ENCODE results near the gene SAPCD2.

GRCh38 chr9:137028263-137029057 lies 41.9 kb downstream of the SAPCD2 start:
- TF ChIP-seq HDAC2 (IDR thresholded peaks at IDR 0.05; ENCODE audit: borderline replicate concordance in 1 of 2, low read depth in 2 of 2, low read length in 2 of 2) = no peak
- TF ChIP-seq CTCF (IDR thresholded peaks at IDR 0.05; ENCODE audit: control extremely low read depth in 1 of 3, insufficient read depth in 1 of 3, low read depth in 1 of 3, low read length in 3 of 3) = peak in 2 of 3 experiments; percentile 44 to 53; a peak in 3 of 4 replicates
- no peak for TF ChIP-seq GTF2F1 (IDR thresholded peaks at IDR 0.05; ENCODE audit: borderline replicate concordance, low read depth, low read length)
- TF ChIP-seq RAD21 (IDR thresholded peaks at IDR 0.05 in 1 of 2, conservative IDR thresholded peaks at IDR 0.05 in 1 of 2; ENCODE audit: low read depth in 2 of 2, low read length in 2 of 2) = peak; percentile 8 to 21; a peak in 2 of 4 replicates
- TF ChIP-seq TEAD4 (IDR thresholded peaks at IDR 0.05; ENCODE audit: low read depth, low read length) = no peak
- no peak for TF ChIP-seq EP300 (IDR thresholded peaks at IDR 0.05; ENCODE audit: borderline replicate concordance in 1 of 2, low read depth in 2 of 2, low read length in 2 of 2)
- no peak; the same call in none of the 2 replicates for TF ChIP-seq MAX (IDR thresholded peaks at IDR 0.05)
- no peak for TF ChIP-seq YY1 (IDR thresholded peaks at IDR 0.05; ENCODE audit: low read depth, low read length)
- TF ChIP-seq RXRA (IDR thresholded peaks at IDR 0.05; ENCODE audit: insufficient read depth, low read depth, low read length) = no peak
- no peak for TF ChIP-seq SUZ12 (IDR thresholded peaks at IDR 0.05; ENCODE audit: low read length)
- no peak for TF ChIP-seq RFX5 (IDR thresholded peaks at IDR 0.05; ENCODE audit: borderline replicate concordance, low read depth, low read length)
- TF ChIP-seq EZH2 (IDR thresholded peaks at IDR 0.05; ENCODE audit: low read depth, low read length, severe bottlenecking) = peak; percentile 8
- no peak for TF ChIP-seq POLR2A (IDR thresholded peaks at IDR 0.05; ENCODE audit: control extremely low read depth in 1 of 2, low read depth in 2 of 2, low read length in 2 of 2)
